Stimulated activated CD4-positive, alpha-beta T cell treated with anti-CD3 and anti-CD28 coated beads, Interleukin-2, amount 100 ng/mL, for 4 hours (primary cell): Measurements from ENCODE around the gene LYPLA2.
"Not testable (repeated sequence)": the region's sequence is repeated elsewhere in the genome, so short reads cannot be mapped to it uniquely, and the experiment has no call there.

Experiments
- DNase-seq: peaks from one replicate; pipeline ENCODE4 v3.0.0-alpha.2; 2020; ENCODE audit warnings: low read depth

The LYPLA2 gene

DNA sequence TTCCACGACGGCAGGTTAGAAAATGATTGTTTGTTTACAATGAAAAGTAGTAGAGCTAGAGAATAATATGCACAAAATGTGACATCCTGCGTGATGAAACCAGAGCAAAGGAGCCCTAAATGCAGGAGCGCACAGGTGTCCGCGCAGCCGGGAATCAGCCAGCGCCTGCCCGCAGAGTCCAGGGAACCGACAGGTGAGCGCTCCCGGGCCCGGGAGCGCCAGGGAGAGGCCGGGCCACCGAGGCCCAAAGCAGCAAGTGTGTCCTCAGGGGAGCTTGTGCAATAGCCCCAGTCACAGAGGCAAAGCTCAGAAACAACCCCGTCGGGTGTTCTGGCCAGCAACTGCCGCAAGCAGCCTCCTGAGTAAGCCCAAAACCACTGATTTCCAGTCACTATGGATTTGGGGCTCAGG, 10.4 kb downstream of the LYPLA2 start:
- no peak for DNase-seq

DNA sequence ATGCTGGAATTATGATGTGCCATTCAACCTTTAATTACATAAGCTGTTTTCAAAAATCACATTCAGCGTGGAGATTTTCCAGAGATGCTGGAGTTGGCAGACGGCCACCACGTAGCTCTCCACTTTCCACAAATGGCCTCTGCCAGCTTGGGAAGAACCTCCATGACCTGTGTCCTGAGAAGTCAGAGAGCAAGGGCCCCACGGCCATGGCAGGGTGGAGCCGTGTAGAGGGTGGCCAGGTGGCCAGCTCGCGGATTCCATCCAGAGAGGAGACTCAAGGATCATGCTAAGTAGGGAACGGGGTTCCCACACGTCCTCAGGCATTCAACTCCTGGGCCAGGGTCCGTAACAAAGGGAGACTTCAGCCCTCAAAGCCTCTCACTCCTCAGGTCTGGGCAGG, 10.9 kb downstream of the LYPLA2 start:
- no peak for DNase-seq

DNA sequence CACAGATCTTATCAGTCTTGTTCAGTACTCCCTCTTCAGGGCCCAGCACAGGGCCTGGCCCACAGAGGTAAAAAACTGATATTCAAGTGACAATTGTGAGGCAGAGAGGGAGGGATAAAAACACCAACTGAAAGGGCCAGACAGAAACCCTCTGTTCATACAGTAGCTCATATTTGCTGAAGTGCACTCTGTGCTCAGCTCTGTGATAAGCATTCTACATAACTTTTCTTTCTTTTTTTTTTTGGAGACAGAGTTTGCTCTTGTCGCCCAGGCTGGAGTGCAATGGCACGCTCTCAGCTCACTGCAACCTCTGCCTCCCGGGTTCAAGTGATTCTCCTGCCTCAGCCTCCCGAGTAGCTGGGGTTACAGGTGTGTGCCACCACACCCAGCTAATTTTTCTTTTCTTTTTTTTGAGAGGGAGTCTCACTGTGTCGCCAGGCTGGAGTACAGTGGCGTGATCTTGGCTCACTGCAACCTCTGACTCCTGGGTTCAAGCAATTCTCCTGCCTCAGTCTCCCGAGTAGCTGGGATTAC, 11.9 kb downstream of the LYPLA2 start:
- DNase-seq = not testable (repeated sequence)

DNA sequence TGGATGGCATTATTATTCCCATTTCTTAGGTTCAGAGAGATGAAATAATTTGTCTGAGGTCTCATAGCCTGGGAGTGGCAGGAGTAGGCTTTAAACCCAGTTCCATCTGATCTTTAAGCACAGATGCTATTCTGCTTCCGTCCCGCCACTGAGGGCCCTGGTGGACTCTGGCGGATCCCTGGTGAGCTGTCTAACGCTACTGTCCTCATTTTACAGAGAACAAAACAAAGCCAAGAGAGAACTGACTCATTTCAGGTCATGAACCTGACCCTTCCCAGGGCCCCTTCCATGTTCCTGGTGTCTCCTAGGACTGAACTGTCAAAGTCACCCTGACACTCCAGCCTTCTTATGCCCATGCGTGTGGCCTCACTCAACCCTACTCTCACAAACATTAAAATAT, 12.7 kb downstream of the LYPLA2 start:
- no peak for DNase-seq

DNA sequence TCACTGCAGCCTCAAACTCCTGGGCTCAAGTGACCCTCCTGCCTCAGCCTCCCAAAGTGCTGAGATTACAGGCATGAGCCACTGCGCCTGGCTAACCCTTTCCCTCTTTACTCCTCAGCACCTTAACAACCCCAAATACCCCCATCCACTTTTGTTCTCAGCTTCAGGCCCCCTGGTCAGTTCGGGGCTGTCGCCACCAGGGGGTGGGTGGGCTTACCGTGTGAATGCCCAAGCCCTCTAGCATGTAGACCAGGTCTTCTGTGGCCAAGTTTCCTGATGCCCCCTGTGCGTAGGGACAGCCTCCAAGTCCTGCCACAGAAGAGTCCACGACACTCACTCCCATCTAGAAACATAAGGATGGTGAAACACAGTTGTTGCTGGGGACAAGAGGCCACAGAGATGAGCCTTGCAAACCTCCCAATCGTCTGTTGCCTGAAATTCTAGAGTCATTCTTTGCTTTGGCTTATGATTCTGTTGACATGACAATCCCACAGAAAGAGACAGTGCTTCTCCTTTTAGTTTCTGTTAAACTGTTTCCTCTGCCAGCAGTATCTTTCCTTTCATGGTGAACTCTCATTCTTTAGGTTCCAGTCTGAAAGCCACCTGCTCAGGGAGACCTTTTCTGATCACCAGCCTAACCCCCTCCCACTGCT, 13.4 kb downstream of the LYPLA2 start:
- no peak for DNase-seq

DNA sequence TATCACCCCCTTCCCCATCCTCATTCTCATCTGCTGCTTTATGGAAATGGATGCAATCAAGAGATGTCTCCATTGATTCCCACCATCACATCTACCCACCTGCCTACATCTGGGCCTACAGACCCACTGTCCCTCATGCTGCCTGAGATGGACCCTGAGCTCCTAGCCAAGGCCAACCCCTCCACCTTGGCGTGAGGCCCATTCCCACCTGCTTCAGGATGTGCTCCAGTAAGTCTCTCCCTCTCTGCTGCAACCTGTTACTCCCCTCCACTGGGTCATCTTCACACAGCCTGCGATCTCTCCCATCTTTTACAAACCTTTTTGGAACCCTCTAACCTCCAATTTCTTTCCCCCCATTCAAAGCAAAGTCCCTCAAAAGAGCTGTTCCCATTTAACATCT, 14.1 kb downstream of the LYPLA2 start:
- no peak for DNase-seq

DNA sequence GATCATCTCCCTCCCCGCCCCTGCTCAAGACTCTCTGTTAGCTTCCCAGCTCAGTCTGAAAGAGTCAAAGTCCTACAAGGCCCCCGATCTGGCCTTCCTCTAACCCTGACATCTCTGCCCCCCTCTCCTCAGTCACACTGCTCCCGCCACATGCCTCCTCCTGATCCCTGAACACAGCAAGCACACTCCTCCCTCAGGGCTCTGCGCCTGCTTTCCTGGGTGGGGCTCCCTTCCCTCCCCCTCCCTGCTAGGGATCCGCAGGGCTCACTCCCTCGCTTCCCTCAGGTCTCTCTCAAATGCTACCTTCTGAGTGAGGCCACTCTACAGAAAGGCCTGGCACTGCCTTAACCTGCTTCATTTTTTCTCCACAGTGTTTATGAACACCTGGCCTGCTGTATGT, 15.3 kb downstream of the LYPLA2 start:
- no peak for DNase-seq

DNA sequence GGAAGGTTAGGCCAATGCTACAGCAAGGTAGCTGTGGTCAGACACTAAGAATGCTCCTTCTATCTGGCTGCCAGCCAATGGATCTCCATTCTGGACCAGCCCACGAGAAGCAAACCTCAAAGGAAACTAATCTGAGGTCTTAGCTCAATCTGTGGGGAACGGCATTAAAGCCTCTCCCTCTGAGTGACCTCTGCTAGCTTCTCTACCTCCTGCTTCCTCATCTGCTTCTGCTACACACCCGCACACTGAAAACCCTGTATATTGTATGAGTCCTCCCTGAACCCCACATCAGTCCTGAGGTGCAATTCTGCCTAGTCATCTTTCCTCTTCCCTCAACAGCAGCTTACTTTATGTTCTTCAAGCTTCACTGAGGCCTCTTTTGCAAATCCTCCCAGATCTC, 16.5 kb downstream of the LYPLA2 start:
- no peak for DNase-seq

DNA sequence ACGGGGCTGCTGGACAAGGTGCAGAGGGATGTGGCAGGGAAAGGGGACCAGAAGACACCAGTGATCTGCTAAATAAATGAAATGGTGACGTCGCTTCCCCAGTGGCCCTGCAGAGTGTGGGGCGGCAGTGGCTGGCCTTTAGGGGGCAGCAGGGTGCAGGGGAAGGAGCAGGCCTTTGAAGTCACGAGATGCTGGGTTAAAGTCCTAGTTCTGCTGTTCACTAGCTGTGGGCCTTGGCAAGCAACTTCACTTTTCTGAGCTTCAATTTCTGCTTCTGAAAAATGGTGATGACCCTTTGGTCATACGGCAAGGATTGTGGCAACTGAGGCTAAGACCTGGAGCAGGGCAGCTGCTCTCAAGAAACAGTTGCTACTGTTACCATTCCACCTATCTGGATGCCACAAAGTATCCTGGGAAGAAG, 18.8 kb downstream of the LYPLA2 start:
- peak; percentile 72 for DNase-seq

DNA sequence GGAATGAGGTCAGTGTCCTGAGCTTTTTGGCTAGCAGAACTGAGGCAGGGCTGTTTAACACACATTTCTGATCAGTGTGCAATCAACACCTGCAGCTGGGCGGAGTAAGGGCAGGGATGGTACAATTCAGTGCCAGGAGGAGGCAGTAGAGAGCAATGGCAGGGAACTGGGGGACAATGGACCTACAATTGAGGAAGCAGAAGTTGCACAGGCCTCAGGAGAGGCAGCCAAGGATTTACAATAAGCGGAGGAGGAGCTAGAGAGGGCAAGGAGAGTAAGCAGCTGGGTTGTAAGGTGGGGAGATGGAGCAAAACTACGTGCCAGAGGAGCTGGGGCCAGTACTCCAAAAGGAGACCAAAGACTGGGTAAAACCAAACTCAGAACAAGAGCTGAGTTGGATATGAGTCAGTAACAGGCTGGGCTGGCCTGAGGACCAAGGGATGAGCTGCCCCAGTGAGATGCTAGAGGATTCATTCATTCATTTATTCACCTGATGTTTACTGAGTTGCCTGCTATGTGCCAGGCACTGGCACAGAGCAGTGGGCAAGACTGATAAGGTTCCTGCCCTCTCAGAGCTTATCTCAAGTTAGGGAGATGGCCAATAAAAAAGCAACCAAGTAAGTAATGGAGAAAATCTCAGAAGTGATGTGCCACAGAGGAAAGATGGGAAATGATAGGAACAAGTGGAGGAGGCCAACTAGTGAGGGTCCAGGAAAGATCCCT, 20.0 kb downstream of the LYPLA2 start:
- no peak for DNase-seq

DNA sequence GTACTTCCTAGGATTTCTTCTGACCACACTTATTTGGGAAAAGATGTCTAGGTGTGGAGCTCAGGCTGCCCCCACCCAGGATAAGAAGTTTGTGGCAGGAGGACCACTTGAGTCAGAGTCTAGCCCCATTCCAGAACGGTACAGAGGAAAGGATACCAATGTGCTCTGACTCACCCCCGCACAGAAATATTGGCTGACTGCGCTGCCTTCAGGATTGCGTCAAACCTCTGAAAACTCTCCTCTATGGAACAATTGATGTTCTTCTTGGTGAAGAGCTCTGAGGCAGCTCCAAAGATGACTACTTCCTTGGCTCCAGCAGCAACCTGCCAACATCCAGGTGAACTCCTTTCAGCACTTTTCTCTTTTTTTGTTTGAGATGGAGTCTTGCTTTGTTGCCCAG, 23.1 kb downstream of the LYPLA2 start:
- DNase-seq = no peak

DNA sequence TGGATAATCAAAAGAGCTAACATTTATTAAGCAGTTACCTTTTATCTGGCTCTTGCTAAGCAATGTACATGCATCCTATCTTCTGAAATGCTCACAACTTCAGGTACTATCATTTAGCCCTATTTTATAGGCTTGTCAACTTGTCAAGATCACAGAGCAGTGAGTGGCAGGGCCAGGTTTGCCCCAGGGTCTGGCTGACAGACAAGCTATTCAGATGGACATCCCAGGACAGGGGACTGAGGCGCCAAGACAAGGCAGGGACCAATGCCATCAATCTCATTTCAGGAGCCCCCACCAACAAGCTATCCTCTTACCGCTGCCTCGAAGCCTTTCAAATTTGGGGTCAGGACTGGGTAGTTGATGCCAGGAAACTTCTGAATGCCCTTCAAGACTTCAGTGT, 25.4 kb downstream of the LYPLA2 start:
- DNase-seq = no peak

DNA sequence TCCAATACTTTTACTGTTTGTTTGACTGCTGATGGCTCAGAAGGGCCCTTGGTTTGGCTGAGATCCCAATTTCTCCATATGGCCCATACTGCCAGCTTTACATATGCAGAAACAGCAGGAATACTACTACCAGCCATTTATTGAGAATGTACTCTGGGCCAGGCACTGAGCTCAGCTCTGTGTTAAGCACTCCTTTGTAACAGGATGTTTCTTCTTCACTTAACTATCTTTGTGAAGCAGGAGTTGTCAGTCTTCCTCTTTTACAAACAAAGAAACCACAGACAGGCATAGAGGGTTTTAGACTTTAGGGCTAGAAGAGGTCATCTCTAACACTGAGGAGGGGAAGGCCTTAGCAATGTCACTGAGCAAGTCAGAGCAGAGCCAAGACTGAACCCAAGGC, 26.0 kb downstream of the LYPLA2 start:
- DNase-seq = no peak

DNA sequence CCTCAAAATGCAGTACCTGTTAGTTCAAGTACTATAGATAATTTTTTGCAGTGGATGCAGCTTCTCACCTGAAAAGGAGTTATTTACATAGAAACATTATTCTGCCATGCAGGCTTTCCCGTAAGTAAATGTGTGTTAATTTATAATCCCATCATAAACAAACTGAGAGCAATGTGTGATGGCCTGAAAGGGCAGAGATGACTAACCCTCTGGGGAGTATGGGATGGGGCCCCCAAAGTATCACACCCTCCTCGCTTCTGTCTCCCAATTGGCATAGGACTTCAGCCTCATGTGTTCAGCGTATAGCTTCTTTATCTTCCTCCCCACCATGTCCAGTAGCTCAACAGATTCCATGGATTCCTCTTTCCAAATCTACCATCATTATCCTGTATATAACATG, 26.7 kb downstream of the LYPLA2 start:
- DNase-seq = no peak

DNA sequence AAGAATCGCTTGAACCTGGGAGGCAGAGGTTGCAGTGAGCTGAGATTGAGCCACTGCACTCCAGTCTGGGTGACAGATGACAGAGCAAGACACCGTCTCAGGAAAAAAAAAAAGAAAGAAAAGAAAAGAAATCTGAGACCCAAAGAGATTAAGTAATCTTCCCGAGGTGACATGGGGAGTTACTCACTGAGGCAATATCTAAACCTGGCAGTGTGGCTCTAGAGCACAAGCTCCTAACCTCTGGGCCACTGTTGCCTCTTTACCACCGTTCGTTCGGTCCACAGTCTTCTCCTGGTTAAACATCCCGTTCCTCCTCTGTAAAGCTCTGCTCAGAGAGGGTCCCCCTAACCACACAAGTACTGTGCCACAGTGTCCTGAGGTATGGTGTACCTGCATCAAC, 32.8 kb downstream of the LYPLA2 start:
- no peak for DNase-seq

DNA sequence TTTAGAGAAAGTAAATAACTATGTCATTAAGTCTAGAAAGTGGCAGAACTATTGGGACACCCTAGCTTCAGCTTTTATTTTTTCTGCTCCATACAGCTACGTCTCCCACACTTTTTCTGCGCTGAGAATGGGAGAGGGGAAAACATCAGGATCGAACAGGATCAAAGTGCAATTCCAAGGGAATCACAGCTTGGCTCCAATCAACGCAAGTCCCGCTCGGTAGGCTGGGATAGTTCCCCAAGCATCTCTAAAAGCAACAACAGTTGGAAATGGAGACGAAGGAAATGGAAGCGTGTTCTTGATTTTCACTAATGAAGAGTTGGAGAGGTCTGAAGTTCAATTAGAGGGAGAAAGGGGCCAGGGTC, 33.7 kb downstream of the LYPLA2 start:
- no peak for DNase-seq

DNA sequence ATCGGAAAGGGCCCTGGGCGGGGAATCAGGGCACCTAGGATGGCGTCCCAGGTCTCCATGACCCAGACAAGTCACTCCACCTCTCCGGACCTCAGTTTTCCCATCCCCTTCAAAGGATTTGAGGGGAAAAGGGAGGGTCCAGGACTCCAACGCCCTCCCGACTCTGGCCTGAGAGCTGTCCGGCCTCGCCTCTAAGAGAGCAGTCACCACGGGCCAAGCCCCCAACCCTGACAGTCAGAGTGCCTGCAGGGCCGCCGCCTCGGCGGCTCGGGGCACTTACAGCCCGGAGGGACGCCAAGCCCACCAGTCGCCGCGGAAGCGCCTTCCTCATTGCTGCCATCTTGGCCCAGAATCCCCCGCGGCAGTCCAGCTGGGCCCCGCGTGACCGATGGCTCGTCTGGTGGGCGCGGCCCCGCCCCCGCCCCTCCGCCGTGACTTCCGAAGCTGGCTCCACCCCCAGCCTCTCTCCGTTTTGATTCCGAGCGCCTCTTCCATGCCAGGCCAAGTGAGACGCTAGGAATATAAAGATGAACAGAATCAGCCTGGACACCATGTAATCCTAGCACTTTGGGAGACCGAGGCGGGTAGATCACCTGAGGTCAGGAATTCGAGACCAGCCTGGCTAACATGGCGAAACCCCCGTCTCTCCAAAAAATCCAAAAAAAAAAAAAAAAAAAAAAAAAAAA, 34.3 kb downstream of the LYPLA2 start, which contains the start of gene HMGCL:
TSS of gene HMGCL (minus strand) at position 354 of the 686 bp plus-strand sequence. CDS start at position 340, 14 bp downstream.
- DNase-seq = peak; percentile 84

DNA sequence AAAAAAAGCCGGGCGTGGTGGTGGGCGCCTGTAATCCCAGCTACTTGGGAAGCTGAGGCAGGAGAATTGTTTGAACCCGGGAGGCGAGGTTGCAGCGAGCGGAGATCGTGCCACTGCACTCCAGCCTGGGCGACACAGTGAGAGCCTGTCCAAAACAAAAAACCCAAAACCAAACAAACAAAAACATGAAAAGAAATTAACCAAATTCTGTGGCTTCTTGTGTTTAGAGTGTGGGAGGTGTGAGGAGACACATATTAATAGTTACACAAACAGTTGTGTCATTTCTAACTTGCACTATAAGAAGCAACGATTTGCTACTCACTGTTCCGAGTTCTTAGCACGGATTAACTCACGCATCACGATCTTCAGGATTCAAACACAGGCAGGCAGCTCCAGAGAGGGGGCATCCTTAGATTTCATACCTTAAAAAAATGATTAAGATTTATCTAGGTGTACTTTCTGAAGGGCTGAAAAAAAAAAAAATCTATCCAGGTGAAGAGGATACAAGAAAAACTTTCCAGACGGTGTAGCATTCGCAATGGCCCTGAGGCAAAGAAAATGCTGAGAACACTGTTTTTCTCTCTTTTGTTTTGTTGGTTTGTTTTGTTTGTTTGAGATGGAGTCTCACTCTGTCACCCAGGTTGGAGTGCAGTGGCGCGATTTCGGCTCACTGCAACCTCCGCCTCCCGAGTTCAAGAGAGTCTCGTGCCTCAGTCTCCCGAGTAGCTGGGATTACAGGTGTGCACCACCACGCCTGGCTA, 35.0 kb downstream of the LYPLA2 start:
- no peak for DNase-seq

DNA sequence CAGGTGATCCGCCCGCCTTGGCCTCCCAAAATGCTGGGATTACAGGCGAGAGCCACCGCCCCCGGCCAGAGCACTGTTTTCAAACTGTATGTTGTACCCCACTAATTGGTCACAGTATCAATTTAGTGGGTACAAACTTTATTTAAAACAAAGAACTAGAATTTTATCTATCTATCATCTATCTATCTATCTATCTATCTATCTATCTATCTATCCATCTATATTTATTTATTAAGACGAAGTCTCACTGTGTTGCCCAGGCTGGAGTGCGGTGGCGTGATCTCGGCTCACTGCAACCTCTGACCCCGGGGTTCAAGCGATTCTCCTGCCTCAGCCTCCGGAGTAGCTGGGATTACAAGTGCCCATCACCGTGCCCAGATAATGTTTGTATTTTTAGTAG, 35.6 kb downstream of the LYPLA2 start:
- DNase-seq = not testable (repeated sequence)

DNA sequence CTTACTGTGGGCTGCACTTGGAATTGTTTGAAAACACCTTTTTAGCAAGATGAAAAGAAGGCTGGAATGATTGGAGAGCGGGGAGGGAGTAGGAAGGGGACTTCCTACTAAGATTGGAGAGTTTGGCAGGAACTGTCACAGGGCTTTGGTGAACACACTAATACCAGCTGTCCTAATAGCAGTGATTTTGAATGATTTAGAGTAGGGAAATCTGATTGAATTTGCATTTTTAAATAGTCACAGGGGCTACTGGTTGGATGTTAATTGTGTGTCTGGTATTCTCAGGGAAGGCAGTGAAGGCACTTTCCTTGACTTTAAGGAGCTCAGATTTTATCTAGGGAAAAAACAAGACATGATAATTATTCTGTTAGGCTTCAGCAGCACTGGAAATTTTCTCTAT, 36.8 kb downstream of the LYPLA2 start:
- DNase-seq = no peak

DNA sequence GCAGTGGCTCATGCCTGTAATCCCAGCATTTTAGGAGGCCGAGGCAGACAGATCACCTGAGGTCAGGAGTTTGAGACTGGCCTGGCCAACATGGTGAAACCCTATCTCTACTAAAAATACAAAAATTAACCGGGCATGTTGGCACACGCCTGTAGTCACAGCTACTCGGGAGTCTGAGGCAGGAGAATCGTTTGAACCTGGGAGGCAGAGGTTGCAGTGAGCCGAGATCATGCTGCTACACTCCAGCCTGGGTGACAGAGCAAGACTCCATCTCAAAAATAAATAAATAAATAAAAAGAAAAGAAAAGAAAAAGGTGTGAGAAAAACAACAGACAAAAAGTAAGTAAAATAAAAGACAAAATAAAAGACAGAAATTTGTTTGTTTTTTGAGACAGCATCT, 43.2 kb downstream of the LYPLA2 start:
- DNase-seq = not testable (repeated sequence)

DNA sequence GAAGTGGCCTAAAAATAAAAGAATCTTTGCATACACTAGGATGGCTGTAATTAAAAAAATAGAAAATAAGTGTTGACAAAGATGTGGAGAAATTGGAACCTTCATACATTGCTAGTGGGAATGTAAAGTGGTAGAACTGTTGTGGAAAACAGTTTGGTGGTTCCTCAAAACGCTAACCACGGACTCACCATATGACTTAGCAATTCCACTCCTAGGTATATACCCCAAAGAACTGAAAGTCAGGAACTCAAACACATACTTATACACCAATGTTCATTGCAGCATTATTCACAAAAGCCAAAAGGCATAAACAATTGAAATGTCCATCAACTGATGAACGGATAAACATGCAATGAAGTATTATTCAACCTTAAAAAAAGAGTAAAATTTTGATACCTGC, 45.1 kb downstream of the LYPLA2 start:
- no peak for DNase-seq
